PC-9 (cell line): ENCODE results near the gene ZNF526. TPM values are rescaled to one million over a fixed set of nuclear protein-coding genes. Genes with fewer than 3 reads are reported as not detected.

Experiments
- BruUV-seq: library from RNA; stranded (reverse); fragments of 400-500 nt; replicated peaks from 2 replicates; lab custom pipeline; 2021; lab: Mats Ljungman, UMichigan
- CTCF ChIA-PET: fragments of 300-600 bp; sonication (Branson Sonifier 250); formaldehyde crosslinking; loops from one replicate; lab custom pipeline; 2022; ENCODE audit warnings: antibody characterized with exemption; lab: Charles Lee
- POLR2A ChIA-PET: fragments of 300-600 bp; sonication (Branson Sonifier 250); formaldehyde crosslinking; loops from one replicate; lab custom pipeline; 2022; ENCODE audit warnings: antibody characterized with exemption; ENCODE audit not compliant: unreplicated experiment; lab: Charles Lee
- DNase-seq, 2 experiments: peaks; one replicate each; pipeline versions ENCODE4 v3.0.0 to v3.0.0-alpha.2; 2015 to 2022; ENCODE audit warnings: mixed read lengths in 1 of 2
- H2AFZ ChIP-seq: fragments of 200-600 bp; sonication (generic); 2 replicates; pipeline ENCODE4 v1.8.1; 2017; ENCODE audit warnings: antibody characterized with exemption
- H3F3A ChIP-seq: fragments of 200-600 bp; sonication (generic); 2 replicates; pipeline ENCODE4 v1.8.1; 2017; ENCODE audit warnings: antibody characterized with exemption, mild to moderate bottlenecking, low read depth; ENCODE audit not compliant: insufficient read depth
- H3K27ac ChIP-seq: fragments of 200-600 bp; sonication (generic); 2 replicates; pipeline ENCODE4 v1.6.1; 2016; ENCODE audit warnings: mixed run types
- H3K27me3 ChIP-seq: fragments of 200-600 bp; sonication (generic); 2 replicates; pipeline ENCODE4 v1.6.1; 2016; ENCODE audit warnings: low read depth, mixed run types; ENCODE audit not compliant: insufficient read depth
- H3K36me3 ChIP-seq: fragments of 200-600 bp; sonication (generic); 2 replicates; pipeline ENCODE4 v1.6.1; 2016; ENCODE audit warnings: low read depth, mixed run types
- H3K4me1 ChIP-seq: fragments of 200-600 bp; sonication (generic); replicated peaks from 2 replicates; pipeline ENCODE4 v1.6.1; 2016; ENCODE audit warnings: mixed run types; ENCODE audit not compliant: insufficient read depth
- H3K4me2 ChIP-seq: fragments of 200-600 bp; sonication (generic); 2 replicates; pipeline ENCODE4 v1.6.1; 2017; ENCODE audit warnings: mixed run types
- H3K4me3 ChIP-seq: fragments of 200-600 bp; sonication (generic); 2 replicates; pipeline ENCODE4 v1.6.1; 2016; ENCODE audit warnings: mixed run types
- H3K79me2 ChIP-seq: fragments of 200-600 bp; sonication (generic); 2 replicates; pipeline ENCODE4 v1.6.1; 2017; ENCODE audit warnings: low read depth, mixed run types
- H3K9me2 ChIP-seq: fragments of 200-600 bp; sonication (generic); 2 replicates; pipeline ENCODE4 v1.8.1; 2017; ENCODE audit warnings: mild to moderate bottlenecking; ENCODE audit not compliant: insufficient read depth
- H3K9me3 ChIP-seq: fragments of 200-600 bp; sonication (generic); 2 replicates; pipeline ENCODE4 v1.8.1; 2016; ENCODE audit warnings: low read depth; ENCODE audit not compliant: insufficient read depth
- H4K20me1 ChIP-seq: fragments of 200-600 bp; sonication (generic); 2 replicates; pipeline ENCODE4 v1.8.1; 2017; ENCODE audit not compliant: insufficient read depth
- CTCF ChIP-seq: fragments of 200-600 bp; sonication (generic); conservative IDR thresholded peaks from 2 replicates; pipeline ENCODE4 v1.6.1; 2017; ENCODE audit warnings: mixed run types, antibody characterized with exemption, mild to moderate bottlenecking, moderate library complexity
- EZH2 ChIP-seq: fragments of 200-600 bp; sonication (generic); IDR thresholded peaks from 2 replicates; pipeline ENCODE4 v1.8.0; 2017; ENCODE audit warnings: antibody characterized with exemption, low read depth
- intact Hi-C: fragments of 100-400 bp; cut with micrococcal nuclease; formaldehyde crosslinking; loops from one replicate; pipeline ENCODE4 v1.10.0; 2022; ENCODE audit not compliant: unreplicated experiment
- total RNA-seq: library from RNA; stranded (reverse); gene quantifications from 2 replicates; pipeline ENCODE4 v1.2.3, GENCODE V29; 2021

ZNF526 gene
- total RNA-seq, 1 experiment from 2014 or later = 13.4 TPM

- intact Hi-C loops = no loop called here
- ChIA-PET CTCF (no interaction called here), POLR2A (no interaction called here)
- Histone ChIP-seq H3K79me2 (peaks cover 5% of the 10 kb centered on the region), H2AFZ (no peak overlapping the region), H3K4me3 (no peak overlapping the region), H3K9me3 (no peaks in the 10 kb centered on the region), H3K9me2 (no peaks in the 10 kb centered on the region), H3F3A (peaks cover 35% of the 10 kb centered on the region; the same call in 1 of the 2 replicates), H4K20me1 (peaks cover 10% of the 10 kb centered on the region; the same call in 1 of the 2 replicates), H3K4me1 (no peaks in the 10 kb centered on the region), H3K4me2 (no peak overlapping the region), H3K36me3 (peaks cover 12% of the 10 kb centered on the region; the same call in 1 of the 2 replicates), H3K27me3 (no peaks in the 10 kb centered on the region), H3K27ac (no peak overlapping the region)
- TF ChIP-seq CTCF (no peak), EZH2 (no peak)
- DNase-seq = no peak
- BruUV-seq = no TSS peak
These were observed 14.3 kb downstream of the ZNF526 start for GRCh38 chr19:42234364-42234763.

- peaks cover 5% of the 10 kb centered on the region; the same call in 1 of the 2 replicates for H4K20me1 ChIP-seq
These were observed 15.1 kb downstream of the ZNF526 start for GRCh38 chr19:42235181-42235580.

GRCh38 chr19:42239544-42240220 is 19.6 kb downstream of the ZNF526 start:
- Histone ChIP-seq H4K20me1 (no peaks in the 10 kb centered on the region), H3K4me3 (no peak overlapping the region), H3K79me2 (peaks cover 42% of the 10 kb centered on the region), H3K9me2 (no peaks in the 10 kb centered on the region), H3K36me3 (no peaks in the 10 kb centered on the region), H3F3A (0 out of 2 replicates have a peak, but pooled peaks cover 2% of the 10 kb centered on the region), H3K27me3 (no peaks in the 10 kb centered on the region), H3K4me2 (no peak overlapping the region), H2AFZ (no peak overlapping the region), H3K27ac (no peak overlapping the region), H3K4me1 (peaks cover 11% of the 10 kb centered on the region), H3K9me3 (no peaks in the 10 kb centered on the region)
- intact Hi-C loops = loop anchor here (5.0 kb wide), 3 partner anchors 32 to 193 kb away; no protein-coding TSS in a partner anchor
- DNase-seq = no peak
- BruUV-seq = no TSS peak
- ChIA-PET POLR2A (no interaction called here), CTCF (no interaction called here)
- no peak for TF ChIP-seq EZH2
- no peak for TF ChIP-seq CTCF

More at GRCh38 chr19:42235181-42235580, 15.1 kb downstream of the ZNF526 start:
- Histone ChIP-seq H3K4me3 (no peak overlapping the region), H3F3A (peaks cover 29% of the 10 kb centered on the region; the same call in 1 of the 2 replicates), H3K36me3 (peaks cover 8% of the 10 kb centered on the region; the same call in 1 of the 2 replicates), H3K27me3 (no peaks in the 10 kb centered on the region), H3K27ac (no peak overlapping the region), H3K79me2 (peaks cover 14% of the 10 kb centered on the region), H2AFZ (no peak overlapping the region), H3K9me3 (no peaks in the 10 kb centered on the region), H3K4me1 (no peaks in the 10 kb centered on the region), H3K9me2 (no peaks in the 10 kb centered on the region), H3K4me2 (no peak overlapping the region)
- DNase-seq = no peak
- intact Hi-C loops = no loop called here
- TF ChIP-seq CTCF (no peak), EZH2 (no peak)
- BruUV-seq = no TSS peak
- POLR2A ChIA-PET = interaction anchor here (0.6 kb wide), 1 partner anchor 68 kb away, joined by 3 read pairs; no protein-coding TSS in a partner anchor
- CTCF ChIA-PET = no interaction called here
